T-helper 2 cell (primary cell): Measurements from ENCODE around the gene KIF5A.
"Not testable (repeated sequence)": the region's sequence is repeated elsewhere in the genome, so short reads cannot be mapped to it uniquely, and the experiment has no call there.

Source experiments
- DNase-seq, 5 experiments: peaks; one replicate each; pipeline versions ENCODE4 v3.0.0 to v3.0.0-alpha.2; 2012 to 2022

KIF5A gene

GRCh38 chr12:57585156-57585555 is 35.3 kb downstream of the KIF5A start:
- no peak for DNase-seq

- no peak for DNase-seq
Observed at GRCh38 chr12:57586128-57586527, 36.3 kb downstream of the KIF5A start.

- DNase-seq = no peak
Observed at GRCh38 chr12:57586832-57587429, 37.1 kb downstream of the KIF5A start.

- DNase-seq = not testable (repeated sequence)
Observed at GRCh38 chr12:57588951-57589610, 39.2 kb downstream of the KIF5A start.

- no peak for DNase-seq
Observed at GRCh38 chr12:57590479-57590863, 40.6 kb downstream of the KIF5A start.

GRCh38 chr12:57590864-57591781 is 41.3 kb downstream of the KIF5A start, which contains the start of gene PIP4K2C:
Gene PIP4K2C, plus strand, starts transcription at chr12:57591192. Its CDS starts 98 bp downstream, at chr12:57591290.
- DNase-seq = peak; percentile 65 to 84 (median 68)

- no peak for DNase-seq
Observed at GRCh38 chr12:57591782-57592325, 42.0 kb downstream of the KIF5A start.

- DNase-seq = no peak
Observed at GRCh38 chr12:57592551-57593165, 42.8 kb downstream of the KIF5A start.

GRCh38 chr12:57593187-57593586 is 43.3 kb downstream of the KIF5A start:
- DNase-seq = no peak

- no peak for DNase-seq
Observed at GRCh38 chr12:57600395-57600794, 50.6 kb downstream of the KIF5A start.

- DNase-seq = no peak
Observed at GRCh38 chr12:57602544-57602943, 52.7 kb downstream of the KIF5A start.

GRCh38 chr12:57603324-57603723 is 53.5 kb downstream of the KIF5A start:
- DNase-seq = no peak

GRCh38 chr12:57603815-57604453 is 54.1 kb downstream of the KIF5A start:
- no peak for DNase-seq

GRCh38 chr12:57604454-57604991 is 54.7 kb downstream of the KIF5A start, which contains the start of gene DTX3:
Gene DTX3, plus strand, starts transcription at chr12:57604824. Its CDS starts 1,694 bp downstream, at chr12:57606518.
- DNase-seq = peak in 2 of 5 experiments; percentile 30 to 62

GRCh38 chr12:57604992-57605810 is 55.4 kb downstream of the KIF5A start:
- peak in 1 of 5 experiments; percentile 16 for DNase-seq

GRCh38 chr12:57605811-57606311 is 56.0 kb downstream of the KIF5A start:
- DNase-seq = no peak

- DNase-seq = no peak
Observed at GRCh38 chr12:57606399-57606798, 56.6 kb downstream of the KIF5A start.

- no peak for DNase-seq
Observed at GRCh38 chr12:57606821-57607220, 57.0 kb downstream of the KIF5A start.

- DNase-seq = no peak
Observed at GRCh38 chr12:57607958-57608663, 58.3 kb downstream of the KIF5A start.
